HepG2 (cell line): ENCODE results near the gene FAM219A. TPM values are rescaled to one million over a fixed set of nuclear protein-coding genes. Genes with fewer than 3 reads are reported as not detected.

Experiments used
- FIP1L1 ChIP-seq: fragments of 200-400 bp; formaldehyde crosslinking; IDR thresholded peaks from 2 replicates; pipeline ENCODE4 v1.6.1; 2018; ENCODE audit warnings: low read depth, mild to moderate bottlenecking, low read length, moderate library complexity, borderline replicate concordance; ENCODE audit not compliant: insufficient read depth
- FOSL2 ChIP-seq: sonication (generic); formaldehyde crosslinking; IDR thresholded peaks from 2 replicates; pipeline ENCODE4 v1.4.0; 2020; ENCODE audit warnings: missing genetic modification reagents
- HNF4G ChIP-seq, 2 experiments: sonication (generic) in 1 of 2; formaldehyde crosslinking in 1 of 2; IDR thresholded peaks; 2 replicates each; pipeline versions ENCODE4 v1.4.0 to v1.6.1; 2011 to 2020; ENCODE audit warnings: borderline replicate concordance in 2 of 2, low read depth in 2 of 2, mild to moderate bottlenecking in 2 of 2, low read length in 1 of 2, missing genetic modification reagents in 1 of 2, moderate library complexity in 1 of 2
- HNRNPK ChIP-seq: fragments of 200-400 bp; formaldehyde crosslinking; IDR thresholded peaks from 2 replicates; pipeline ENCODE4 v1.6.1; 2018; ENCODE audit warnings: low read length, low read depth, moderate library complexity, mild to moderate bottlenecking; ENCODE audit not compliant: poor library complexity, severe bottlenecking
- IRF1 ChIP-seq: sonication (generic); formaldehyde crosslinking; IDR thresholded peaks from 2 replicates; pipeline ENCODE4 v1.4.0; 2020; ENCODE audit warnings: low read depth, mild to moderate bottlenecking, missing genetic modification reagents
- IRF9 ChIP-seq: sonication (generic); formaldehyde crosslinking; IDR thresholded peaks from 2 replicates; pipeline ENCODE4 v1.8.0; 2022; ENCODE audit warnings: missing genetic modification reagents, mild to moderate bottlenecking, borderline replicate concordance
- KLF6 ChIP-seq: IDR thresholded peaks from 2 replicates; pipeline ENCODE4 v1.8.0; 2016; ENCODE audit warnings: missing biosample characterization, missing genetic modification reagents
- MAFG ChIP-seq: sonication (generic); formaldehyde crosslinking; IDR thresholded peaks from 2 replicates; pipeline ENCODE4 v1.5.1; 2020; ENCODE audit warnings: mild to moderate bottlenecking, missing genetic modification reagents
- MAZ ChIP-seq, 2 experiments: sonication (generic) in 1 of 2; formaldehyde crosslinking in 1 of 2; IDR thresholded peaks; 2 replicates each; pipeline versions ENCODE4 v1.5.0 to v1.6.1; 2012 to 2020; ENCODE audit warnings: low read depth in 2 of 2, mild to moderate bottlenecking in 2 of 2, borderline replicate concordance in 1 of 2, improper control_type of control experiment in 1 of 2, low read length in 1 of 2, missing genetic modification reagents in 1 of 2, moderate library complexity in 1 of 2
- ZKSCAN8 ChIP-seq: IDR thresholded peaks from 2 replicates; pipeline ENCODE4 v1.6.1; 2016; ENCODE audit warnings: borderline replicate concordance, missing genetic modification reagents, missing compliant biosample characterization
- ZNF772 ChIP-seq: sonication (generic); formaldehyde crosslinking; IDR thresholded peaks from 2 replicates; pipeline ENCODE4 v1.5.0; 2020; ENCODE audit warnings: mild to moderate bottlenecking, missing genetic modification reagents
- ZNF780A ChIP-seq: sonication (generic); formaldehyde crosslinking; IDR thresholded peaks from 2 replicates; pipeline ENCODE4 v1.8.0; 2022; ENCODE audit warnings: mild to moderate bottlenecking, missing genetic modification reagents, moderate library complexity
- polyA plus RNA-seq, 8 experiments: library from polyadenylated mRNA; depleted of rRNA in 3 of 8; stranded (reverse) in 7 of 8; unstranded in 1 of 8; fragments of >200 nt; fragmentation: Illumina TruSeq in 4 of 8; extraction: Trizol in 4 of 8; gene quantifications; 2 replicates each; pipeline versions ENCODE4 v1.2.1 to v1.2.3, GENCODE V29; 2011 to 2016; ENCODE audit warnings: low read depth in 4 of 8, missing spikeins in 1 of 8, mixed read lengths in 1 of 8; ENCODE audit not compliant: insufficient read depth in 1 of 8
- total RNA-seq, 5 experiments: library from RNA; depleted of rRNA; stranded (reverse); fragments of >200 nt; fragmentation: Illumina TruSeq; extraction: Trizol; gene quantifications; 2 replicates each; pipeline ENCODE4 v1.2.3, GENCODE V29; 2016; ENCODE audit warnings: low read depth in 1 of 5
- TF ChIP-seq, protein P1 (sequence below): sonication (generic); formaldehyde crosslinking; IDR thresholded peaks from 2 replicates; pipeline ENCODE4 v1.8.1; 2023; ENCODE audit warnings: mild to moderate bottlenecking, missing genetic modification reagents
- TF ChIP-seq, protein P2 (sequence below): sonication (generic); formaldehyde crosslinking; IDR thresholded peaks from 2 replicates; pipeline ENCODE4 v1.8.0; 2022; ENCODE audit warnings: mild to moderate bottlenecking, missing genetic modification reagents, moderate library complexity
- TF ChIP-seq, protein P3 (sequence below): fragments of 450-650 bp; IDR thresholded peaks from 2 replicates; pipeline ENCODE4 v1.6.1; 2017

Gene FAM219A
- total and polyA plus RNA-seq, 2 of the 13 experiments (the other 11 are each of a cell fraction or from before 2014, with no cell fraction given), result 3.9 to 6.4 TPM

DNA sequence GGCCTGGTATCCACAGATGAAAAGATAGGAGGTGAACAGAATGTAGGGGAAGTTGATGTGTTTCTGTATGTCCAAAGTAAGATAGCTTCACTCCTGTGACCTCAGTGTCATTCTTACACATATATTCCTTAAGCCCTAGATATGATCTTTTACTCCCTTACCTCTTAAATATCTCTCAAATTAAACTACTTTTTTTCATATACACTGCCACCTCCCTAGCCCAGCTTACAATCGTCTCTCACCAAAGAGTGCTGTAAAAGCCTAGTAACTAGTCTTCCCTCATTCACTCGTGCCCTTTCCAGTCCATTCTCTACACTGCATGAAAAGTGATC is 5.5 kb upstream of the FAM219A start (continued):
- TF ChIP-seq, protein P1, sequence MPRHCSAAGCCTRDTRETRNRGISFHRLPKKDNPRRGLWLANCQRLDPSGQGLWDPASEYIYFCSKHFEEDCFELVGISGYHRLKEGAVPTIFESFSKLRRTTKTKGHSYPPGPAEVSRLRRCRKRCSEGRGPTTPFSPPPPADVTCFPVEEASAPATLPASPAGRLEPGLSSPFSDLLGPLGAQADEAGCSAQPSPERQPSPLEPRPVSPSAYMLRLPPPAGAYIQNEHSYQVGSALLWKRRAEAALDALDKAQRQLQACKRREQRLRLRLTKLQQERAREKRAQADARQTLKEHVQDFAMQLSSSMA, result no peak
- TF ChIP-seq ZNF772 (no peak), MAFG (no peak), KLF6 (CRISPR knock-in tag) (no peak), MAZ (IDR thresholded peaks at IDR 0.05; ENCODE audit: borderline replicate concordance, low read depth, low read length) (no peak), MAZ (CRISPR knock-in tag; IDR thresholded peaks at IDR 0.05; ENCODE audit: low read depth) (no peak), IRF1 (no peak), FOSL2 (CRISPR knock-in tag) (no peak), FIP1L1 (no peak), IRF9 (CRISPR knock-in tag) (no peak), HNF4G (IDR thresholded peaks at IDR 0.05; ENCODE audit: borderline replicate concordance, low read depth, low read length) (no peak), HNF4G (CRISPR knock-in tag; IDR thresholded peaks at IDR 0.05; ENCODE audit: borderline replicate concordance, low read depth) (no peak), HNRNPK (no peak), ZNF780A (no peak), ZKSCAN8 (no peak)
- TF ChIP-seq, protein P2, sequence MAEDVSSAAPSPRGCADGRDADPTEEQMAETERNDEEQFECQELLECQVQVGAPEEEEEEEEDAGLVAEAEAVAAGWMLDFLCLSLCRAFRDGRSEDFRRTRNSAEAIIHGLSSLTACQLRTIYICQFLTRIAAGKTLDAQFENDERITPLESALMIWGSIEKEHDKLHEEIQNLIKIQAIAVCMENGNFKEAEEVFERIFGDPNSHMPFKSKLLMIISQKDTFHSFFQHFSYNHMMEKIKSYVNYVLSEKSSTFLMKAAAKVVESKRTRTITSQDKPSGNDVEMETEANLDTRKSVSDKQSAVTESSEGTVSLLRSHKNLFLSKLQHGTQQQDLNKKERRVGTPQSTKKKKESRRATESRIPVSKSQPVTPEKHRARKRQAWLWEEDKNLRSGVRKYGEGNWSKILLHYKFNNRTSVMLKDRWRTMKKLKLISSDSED (CRISPR knock-in tag), result no peak
- TF ChIP-seq, protein P3, sequence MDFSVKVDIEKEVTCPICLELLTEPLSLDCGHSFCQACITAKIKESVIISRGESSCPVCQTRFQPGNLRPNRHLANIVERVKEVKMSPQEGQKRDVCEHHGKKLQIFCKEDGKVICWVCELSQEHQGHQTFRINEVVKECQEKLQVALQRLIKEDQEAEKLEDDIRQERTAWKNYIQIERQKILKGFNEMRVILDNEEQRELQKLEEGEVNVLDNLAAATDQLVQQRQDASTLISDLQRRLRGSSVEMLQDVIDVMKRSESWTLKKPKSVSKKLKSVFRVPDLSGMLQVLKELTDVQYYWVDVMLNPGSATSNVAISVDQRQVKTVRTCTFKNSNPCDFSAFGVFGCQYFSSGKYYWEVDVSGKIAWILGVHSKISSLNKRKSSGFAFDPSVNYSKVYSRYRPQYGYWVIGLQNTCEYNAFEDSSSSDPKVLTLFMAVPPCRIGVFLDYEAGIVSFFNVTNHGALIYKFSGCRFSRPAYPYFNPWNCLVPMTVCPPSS, result no peak
- TF ChIP-seq, all 625 proteins: peak for 0
